NT2/D1 (cell line): ENCODE measurements around the gene CERS4.
"Not testable (repeated sequence)": the region's sequence is repeated elsewhere in the genome, so short reads cannot be mapped to it uniquely, and the experiment has no call there.

Source experiments
- DNase-seq: peaks from one replicate; pipeline ENCODE4 v3.0.0-alpha.2; 2011; ENCODE audit warnings: low read depth, low spot score
- H3K27me3 ChIP-seq: 2 replicates; pipeline ENCODE4 v1.6.0; 2011; ENCODE audit warnings: mild to moderate bottlenecking; ENCODE audit not compliant: insufficient read length, insufficient read depth
- H3K36me3 ChIP-seq: 2 replicates; pipeline ENCODE4 v1.6.1; 2011; ENCODE audit warnings: mild to moderate bottlenecking, low read length, mixed read lengths; ENCODE audit not compliant: insufficient read depth, insufficient read length
- H3K4me1 ChIP-seq: 2 replicates; pipeline ENCODE4 v1.5.1; 2011; ENCODE audit not compliant: insufficient read depth, insufficient read length
- H3K4me3 ChIP-seq: 2 replicates; pipeline ENCODE4 v1.5.1; 2011; ENCODE audit warnings: low read depth; ENCODE audit not compliant: insufficient read length
- H3K9ac ChIP-seq: 2 replicates; pipeline ENCODE4 v1.6.0; 2011; ENCODE audit warnings: low read depth; ENCODE audit not compliant: insufficient read length
- H3K9me3 ChIP-seq: 2 replicates; pipeline ENCODE4 v1.5.1; 2011; ENCODE audit warnings: mild to moderate bottlenecking, low read length; ENCODE audit not compliant: insufficient read depth
- SUZ12 ChIP-seq: IDR thresholded peaks from 2 replicates; pipeline ENCODE4 v1.6.1; 2011; ENCODE audit not compliant: insufficient read length, insufficient read depth; ENCODE audit errors: extremely low read depth
- YY1 ChIP-seq: IDR thresholded peaks from 2 replicates; pipeline ENCODE4 v1.6.1; 2011; ENCODE audit not compliant: insufficient read length, insufficient read depth
- ZNF274 ChIP-seq: IDR thresholded peaks from 2 replicates; pipeline ENCODE4 v1.6.1; 2011; ENCODE audit warnings: mild to moderate bottlenecking, low read depth, low read length

CERS4 gene

DNA sequence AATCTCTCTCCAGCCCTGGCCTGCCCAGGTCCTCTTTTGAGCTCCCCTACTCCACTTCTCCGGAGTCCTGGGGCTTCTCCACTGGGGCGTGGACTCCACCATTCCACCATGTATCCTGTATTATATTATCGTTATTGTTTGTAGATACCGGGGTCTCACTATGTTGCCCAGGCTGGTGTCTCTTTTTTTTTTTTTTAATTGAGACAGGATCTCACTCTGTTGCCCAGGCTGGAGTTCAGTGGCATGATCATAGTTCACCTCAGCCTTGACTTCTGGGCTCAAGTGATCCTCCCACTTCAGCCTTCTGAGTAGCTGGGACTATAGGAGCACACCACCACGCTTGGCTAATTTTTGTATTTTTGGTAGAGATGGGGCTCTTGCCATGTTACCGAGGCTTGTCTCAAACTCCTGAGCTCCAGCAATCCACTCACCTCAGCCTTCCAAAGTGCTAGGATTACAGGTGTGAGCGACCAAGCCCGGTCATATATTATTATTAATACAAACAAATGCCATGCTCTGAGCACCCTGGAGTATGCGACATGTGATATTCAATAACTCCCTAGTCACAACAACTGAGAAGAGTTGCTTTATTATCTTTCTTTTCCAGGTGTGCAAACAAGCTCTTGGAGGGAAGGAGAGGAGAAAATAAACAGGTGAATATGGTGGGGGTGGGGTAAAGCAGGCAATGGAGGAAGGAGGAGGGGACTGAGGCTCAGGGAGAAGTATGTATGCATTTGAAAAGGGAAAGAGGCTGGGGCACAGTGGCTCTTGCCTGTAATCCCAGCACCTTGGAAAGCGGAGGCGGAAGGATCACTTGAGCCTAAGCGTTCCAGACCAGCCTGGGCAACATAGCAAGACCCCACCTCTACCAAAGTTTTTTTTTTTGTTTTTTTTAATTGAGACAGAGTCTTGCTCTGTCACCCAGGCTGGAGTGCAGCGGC lies 2.8 kb upstream of the CERS4 start:
- TF ChIP-seq SUZ12 (no peak), YY1 (no peak), ZNF274 (no peak)
- Histone ChIP-seq H3K27me3 (no peaks in the 10 kb centered on the region), H3K36me3 (peaks cover 7% of the 10 kb centered on the region), H3K9ac (peak overlapping the region; percentile 67), H3K4me1 (peaks cover 20% of the 10 kb centered on the region), H3K9me3 (no peaks in the 10 kb centered on the region), H3K4me3 (no peak overlapping the region)
- DNase-seq = peak; percentile 82

DNA sequence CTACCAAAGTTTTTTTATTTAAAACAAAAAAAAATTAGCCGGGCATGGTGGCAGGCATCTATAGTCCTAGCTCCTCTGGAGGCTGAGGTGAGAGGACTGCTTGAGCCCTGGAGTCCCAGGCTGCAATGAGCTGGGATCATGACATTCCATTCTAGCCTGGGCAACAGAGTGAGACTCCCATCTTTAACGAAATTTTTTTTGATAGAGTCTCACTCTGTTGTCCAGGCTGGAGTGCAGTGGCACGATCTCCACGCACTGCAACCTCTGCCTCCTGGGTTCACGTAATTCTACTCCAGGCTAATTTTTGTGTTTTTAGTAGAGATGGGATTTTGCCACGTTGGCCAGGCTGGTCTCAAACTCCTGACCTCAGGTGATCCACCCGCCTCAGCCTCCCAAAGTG lies 1.8 kb upstream of the CERS4 start:
- not testable (repeated sequence) for H3K4me3 ChIP-seq, H3K9me3 ChIP-seq, H3K27me3 ChIP-seq, H3K9ac ChIP-seq, DNase-seq
- Histone ChIP-seq H3K36me3 (peaks cover 13% of the 10 kb centered on the region), H3K4me1 (peaks cover 26% of the 10 kb centered on the region)

DNA sequence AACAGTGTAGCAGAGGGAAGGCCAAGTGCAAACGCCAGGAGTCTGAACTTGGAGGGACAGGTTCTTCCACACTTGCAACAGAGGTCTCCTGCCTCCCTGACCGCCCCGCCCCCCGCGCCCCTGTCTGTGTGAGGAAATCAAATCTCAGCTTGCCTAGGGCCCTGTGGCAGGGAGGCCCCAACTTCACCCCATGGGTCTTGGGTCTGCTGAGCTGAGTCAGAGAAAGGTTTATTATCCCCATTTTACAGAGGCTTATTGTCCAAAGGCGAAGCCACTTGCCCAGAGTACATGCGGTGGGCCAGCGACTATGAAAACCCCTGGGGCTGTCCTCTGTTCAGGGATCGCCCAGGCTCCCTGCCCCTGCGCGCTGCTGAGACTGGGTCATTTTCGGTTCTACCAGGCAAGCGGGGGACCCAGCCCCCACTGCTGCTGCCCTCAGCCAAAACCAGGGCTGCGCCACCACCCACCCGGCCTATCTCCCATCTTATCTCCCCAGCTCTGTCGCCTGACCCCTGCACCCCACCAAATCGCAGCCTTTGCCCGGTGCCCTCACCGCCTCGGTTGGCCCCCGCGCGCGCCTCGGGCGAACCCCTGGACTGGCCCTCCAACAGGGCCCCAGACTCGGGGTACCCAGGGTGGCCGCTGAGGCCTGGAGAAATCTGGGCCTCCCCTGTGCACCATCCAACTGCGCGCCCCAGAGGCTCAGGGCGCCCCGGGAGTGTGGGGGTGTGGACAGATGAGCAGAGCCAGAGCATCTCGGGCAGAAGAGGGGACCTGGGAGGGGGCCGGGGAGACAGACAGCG lies 850 bp upstream of the CERS4 start:
- Histone ChIP-seq H3K36me3 (peaks cover 16% of the 10 kb centered on the region), H3K9me3 (no peaks in the 10 kb centered on the region), H3K4me1 (peaks cover 26% of the 10 kb centered on the region), H3K27me3 (no peaks in the 10 kb centered on the region), H3K4me3 (peak overlapping the region; percentile 74), H3K9ac (peak overlapping the region; percentile 96)
- no peak for TF ChIP-seq YY1
- TF ChIP-seq ZNF274 = no peak
- TF ChIP-seq SUZ12 = no peak
- no peak for DNase-seq

DNA sequence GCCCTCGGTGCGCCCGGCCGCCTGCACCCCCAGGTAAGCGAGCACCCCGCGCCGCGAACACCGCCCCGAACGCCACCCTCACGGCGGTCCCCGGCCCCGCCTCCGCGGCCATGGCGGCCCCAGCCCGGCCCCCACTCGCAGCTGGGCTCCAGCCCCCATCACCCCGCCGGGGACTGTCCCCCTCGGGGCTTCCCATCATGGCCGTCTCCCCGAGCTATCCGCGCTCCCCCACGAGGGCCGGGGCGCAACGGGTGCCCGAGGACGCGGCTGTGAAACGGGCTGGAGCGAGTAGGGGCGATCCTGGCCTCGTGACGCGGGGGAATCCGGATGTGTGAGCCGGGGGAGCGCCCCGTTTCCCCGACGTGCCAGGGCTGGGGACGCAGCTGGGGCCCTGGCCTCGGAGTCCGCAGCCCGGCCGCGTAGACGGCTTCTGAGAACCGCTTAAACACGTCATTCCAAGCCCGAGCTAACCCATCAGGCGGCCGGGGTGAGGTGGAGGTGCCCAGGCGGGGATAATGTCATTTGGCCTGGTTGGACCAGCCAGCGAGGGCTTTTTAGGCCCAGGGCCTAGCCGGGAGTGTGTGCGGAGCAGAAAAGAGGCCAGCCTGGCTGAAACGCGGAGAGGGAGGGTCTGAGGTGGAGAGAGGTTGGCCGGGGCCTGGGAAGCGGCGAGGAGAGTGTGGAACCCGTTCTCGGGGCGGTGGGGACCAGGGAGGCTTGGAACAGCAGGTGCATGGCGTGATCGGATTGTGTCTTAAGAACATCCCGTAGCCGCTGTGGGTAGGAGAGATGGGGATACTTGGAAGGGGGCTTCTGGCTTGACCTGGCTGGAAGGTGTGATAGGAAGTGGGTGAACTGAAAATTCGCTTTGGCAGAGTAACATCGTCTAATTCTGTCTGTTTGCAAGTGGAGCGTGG lies 550 bp downstream of the CERS4 start:
- no peaks in the 10 kb centered on the region for H3K27me3 ChIP-seq
- H3K4me3 ChIP-seq = peak overlapping the region; percentile 97
- peak overlapping the region; percentile 98 for H3K9ac ChIP-seq
- no peak for DNase-seq
- H3K4me1 ChIP-seq = peaks cover 30% of the 10 kb centered on the region
- no peaks in the 10 kb centered on the region for H3K9me3 ChIP-seq
- H3K36me3 ChIP-seq = peaks cover 27% of the 10 kb centered on the region
- TF ChIP-seq YY1 (no peak), SUZ12 (no peak), ZNF274 (no peak)

DNA sequence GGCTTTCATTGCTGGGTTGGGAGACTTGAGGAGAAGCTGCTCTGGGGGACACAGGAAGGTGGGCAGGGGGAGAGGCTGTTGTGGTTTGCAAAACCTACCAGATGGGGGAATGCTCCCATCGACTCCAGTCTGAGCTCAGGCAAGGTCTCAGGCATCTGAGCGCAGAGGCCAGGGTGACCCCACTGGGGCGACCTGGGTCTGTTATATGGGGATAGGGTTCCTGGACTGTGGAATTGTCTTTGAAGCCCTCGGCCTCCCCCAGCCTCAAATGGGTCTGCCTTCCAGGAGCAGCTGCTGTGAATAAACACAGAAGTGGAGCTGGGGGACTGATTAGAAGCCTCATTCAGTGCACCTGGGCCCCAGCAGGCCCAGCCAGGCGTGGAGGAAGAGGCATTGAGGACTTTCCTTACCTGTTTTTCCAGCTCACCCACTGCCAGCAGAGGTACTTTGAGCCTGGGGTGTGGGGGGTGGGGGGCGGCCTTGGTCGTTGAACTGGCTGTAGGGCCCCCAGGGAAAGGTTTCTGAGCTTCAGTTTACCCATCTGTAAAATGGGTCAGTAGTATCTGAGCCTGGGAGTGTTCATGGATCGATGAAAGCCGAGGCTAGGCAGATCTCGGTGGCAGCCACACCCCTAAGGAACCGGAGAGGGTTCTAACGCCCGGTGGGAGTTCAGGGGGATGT lies 1.4 kb downstream of the CERS4 start:
- H3K36me3 ChIP-seq = peaks cover 30% of the 10 kb centered on the region
- H3K27me3 ChIP-seq = no peaks in the 10 kb centered on the region
- DNase-seq = no peak
- peak overlapping the region; percentile 98 for H3K9ac ChIP-seq
- H3K9me3 ChIP-seq = no peaks in the 10 kb centered on the region
- no peak for TF ChIP-seq SUZ12
- no peak for TF ChIP-seq YY1
- TF ChIP-seq ZNF274 = no peak
- peak overlapping the region; percentile 97 for H3K4me3 ChIP-seq
- peaks cover 27% of the 10 kb centered on the region for H3K4me1 ChIP-seq

DNA sequence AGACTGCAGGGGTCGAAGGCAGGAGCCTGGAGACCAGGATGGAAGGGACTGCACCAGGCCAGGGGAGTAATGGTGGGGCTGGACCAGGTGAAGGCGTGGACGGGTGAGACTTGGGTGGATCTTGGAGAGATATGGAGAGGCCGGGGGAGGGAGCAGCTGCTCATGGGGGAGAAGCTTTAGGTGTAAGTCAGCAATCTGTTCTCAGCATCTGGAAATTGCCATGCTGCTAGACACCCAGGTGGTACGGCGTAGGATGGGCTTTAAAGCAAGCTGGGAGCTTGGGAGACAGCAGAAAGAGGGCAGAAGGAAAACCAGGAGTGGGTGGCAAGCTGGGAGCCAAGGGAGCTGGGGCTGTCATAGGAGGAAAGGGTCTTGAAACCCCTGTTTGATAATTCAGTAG lies 3.0 kb downstream of the CERS4 start:
- Histone ChIP-seq H3K9me3 (no peaks in the 10 kb centered on the region), H3K9ac (peak overlapping the region; percentile 62), H3K4me3 (no peak overlapping the region), H3K4me1 (peaks cover 22% of the 10 kb centered on the region), H3K36me3 (peaks cover 45% of the 10 kb centered on the region), H3K27me3 (no peaks in the 10 kb centered on the region)
- no peak for DNase-seq
- TF ChIP-seq SUZ12 = no peak
- no peak for TF ChIP-seq YY1
- TF ChIP-seq ZNF274 = no peak
